HG02763 (cell line): Measurements from ENCODE around the gene DCAKD.

Source experiments
- ATAC-seq: cut with Tn5 transposase; IDR thresholded peaks from one replicate; pipeline ENCODE4 v1.9.1; 2021; ENCODE audit warnings: mild to moderate bottlenecking, moderate library complexity; ENCODE audit not compliant: unreplicated experiment

Gene DCAKD

DNA sequence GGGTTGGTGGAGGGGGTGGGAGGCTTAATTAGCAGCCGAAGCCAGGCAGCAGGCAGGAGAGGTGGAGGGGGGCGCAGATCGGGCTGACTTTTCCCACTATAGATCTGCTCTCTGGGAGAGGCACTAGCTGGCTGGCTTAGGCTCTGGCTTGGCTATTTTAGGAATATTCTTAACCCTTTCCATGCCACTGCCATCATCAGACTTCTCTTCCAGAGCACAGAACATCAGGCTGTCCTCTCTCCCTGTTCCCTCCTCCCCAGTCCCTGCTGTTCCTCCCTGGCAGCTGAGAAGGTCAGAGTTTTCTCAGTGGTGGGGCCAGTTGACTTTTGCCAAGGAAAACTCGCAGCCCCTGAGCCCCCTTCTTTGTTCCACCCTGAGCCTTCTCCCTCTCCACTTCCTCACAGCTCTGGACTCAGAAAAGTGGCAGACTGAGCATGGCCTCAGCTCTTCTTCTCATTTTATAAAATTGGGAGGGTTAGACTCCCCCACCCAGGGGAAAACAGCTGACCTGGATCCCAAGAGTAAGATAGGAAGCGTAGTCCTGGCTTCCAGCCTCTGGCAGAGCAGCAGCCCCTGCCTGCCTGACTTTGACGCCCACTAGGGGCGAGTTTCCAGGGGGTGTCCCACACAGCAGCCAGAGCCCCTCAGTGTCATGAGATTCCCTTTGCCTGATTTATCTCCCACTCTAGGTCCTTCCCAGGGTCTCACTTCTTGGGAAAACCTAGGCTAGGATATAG lies 73.5 kb downstream of the DCAKD start:
- ATAC-seq = no peak

DNA sequence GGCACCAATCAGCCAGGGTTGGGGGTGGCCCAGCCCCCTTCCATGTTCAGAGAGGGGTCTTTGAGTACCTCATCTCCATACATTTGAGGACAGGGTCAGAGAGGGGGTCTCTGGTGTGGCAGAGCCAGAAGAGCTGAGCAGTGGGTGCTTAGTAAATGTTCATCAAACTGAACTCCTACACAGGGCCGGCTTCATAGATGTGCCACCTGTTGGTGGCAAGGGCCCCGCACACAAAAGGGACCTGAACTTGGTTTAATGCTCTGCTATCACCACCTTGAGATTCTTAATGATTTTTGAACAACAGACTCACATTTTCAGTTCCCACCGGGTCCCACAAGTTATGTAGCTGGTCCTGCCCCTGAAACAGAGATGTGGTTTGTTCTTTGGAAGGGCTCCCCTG lies 74.4 kb downstream of the DCAKD start:
- ATAC-seq = no peak

DNA sequence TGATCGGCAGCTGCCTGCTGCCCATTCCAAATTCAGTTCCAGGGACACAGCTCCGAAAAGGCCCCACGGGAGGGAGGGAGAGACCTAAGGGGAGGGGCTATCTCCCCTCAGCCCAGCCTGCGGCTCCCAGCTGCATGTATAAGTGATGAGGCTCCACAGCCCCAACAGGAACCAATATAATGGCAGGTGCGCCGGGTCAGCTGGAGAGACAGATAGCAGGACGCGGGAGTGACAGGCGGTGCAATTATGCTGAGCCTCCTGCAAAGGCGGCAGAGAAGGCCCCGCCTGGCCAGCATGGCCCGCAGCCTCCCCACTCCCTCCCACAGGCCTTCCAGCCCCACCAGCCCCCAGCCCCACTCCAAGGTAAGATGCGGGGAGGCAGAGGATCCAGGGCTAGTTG lies 75.2 kb downstream of the DCAKD start:
- no peak for ATAC-seq
